HepG2 (cell line): ENCODE data around the gene QSOX2. TPM values are rescaled to one million over a fixed set of nuclear protein-coding genes. Genes with fewer than 3 reads are reported as not detected.

Source experiments
- ATAC-seq: fragments of 200-7000 bp; cut with Tn5 transposase; 3 replicates; pipeline ENCODE4 v1.9.1; 2020; ENCODE audit warnings: mild to moderate bottlenecking, moderate library complexity
- BruUV-seq: library from RNA; stranded (reverse); fragments of 400-500 nt; replicated peaks from 2 replicates; lab custom pipeline; 2021; lab: Mats Ljungman, UMichigan
- CTCF ChIA-PET: fragments of 300-600 bp; formaldehyde crosslinking; extraction: SDS; loops from one replicate; lab custom pipeline; 2021; ENCODE audit warnings: low total read pairs, inconsistent platforms, low intra/inter-chr PET ratio; lab: Yijun Ruan, JAX
- POLR2A ChIA-PET: fragments of 350-600 bp; sonication (Branson Sonifier 250); formaldehyde crosslinking; loops from one replicate; lab custom pipeline; 2020; ENCODE audit warnings: antibody characterized with exemption, inconsistent platforms; lab: Yijun Ruan, JAX
- DNase-seq: peaks from one replicate; pipeline ENCODE4 v3.0.0-alpha.2; 2015; ENCODE audit warnings: low spot score
- FAIRE-seq: peaks from 3 replicates; lab custom pipeline; 2011; peaks lifted over from hg19 to GRCh38; lab: Jason Lieb, UNC
- H2AFZ ChIP-seq: one replicate; pipeline ENCODE4 v1.6.1; 2011; ENCODE audit warnings: low read length, inconsistent platforms
- H3K27ac ChIP-seq: fragments of 300-600 bp; 3 replicates; pipeline ENCODE4 v1.8.0; 2011; ENCODE audit warnings: mixed run types, mild to moderate bottlenecking, mixed read lengths, low read length, inconsistent platforms; ENCODE audit not compliant: insufficient read depth; ENCODE audit errors: extremely low read length
- H3K27me3 ChIP-seq, 2 experiments: fragments of 200-600 bp in 1 of 2; 2 replicates in 1 of 2; 3 replicates in 1 of 2; pipeline versions ENCODE4 v1.6.0 to v1.8.0; 2011; ENCODE audit warnings: low read length in 2 of 2, mild to moderate bottlenecking in 2 of 2, moderate library complexity in 2 of 2, inconsistent platforms in 1 of 2; ENCODE audit not compliant: insufficient read depth in 2 of 2, control insufficient read depth in 1 of 2
- H3K36me3 ChIP-seq, 2 experiments: fragments of 200-600 bp in 1 of 2; replicated peaks in 1 of 2; 2 replicates in 1 of 2; 3 replicates in 1 of 2; pipeline versions ENCODE4 v1.5.1 to v1.8.0; 2011; ENCODE audit warnings: low read length in 2 of 2, inconsistent platforms in 1 of 2; ENCODE audit not compliant: insufficient read depth in 2 of 2, control insufficient read depth in 1 of 2
- H3K4me1 ChIP-seq: 2 replicates; pipeline ENCODE4 v1.5.1; 2012; ENCODE audit warnings: low read length, inconsistent platforms; ENCODE audit not compliant: insufficient read depth
- H3K4me2 ChIP-seq: 2 replicates; pipeline ENCODE4 v1.6.0; 2011; ENCODE audit warnings: low read depth, low read length, inconsistent platforms
- H3K4me3 ChIP-seq, 3 experiments: fragments of 200-600 bp in 1 of 3; sonication (generic), shearing (Covaris generic) in 1 of 3; replicated peaks in 1 of 3; 2 replicates each; pipeline ENCODE4 v1.5.1; 2011 to 2016; ENCODE audit warnings: low read length in 3 of 3, inconsistent platforms in 2 of 3, low read depth in 2 of 3, mild to moderate bottlenecking in 2 of 3, control low read depth in 1 of 3, mixed read lengths in 1 of 3; ENCODE audit not compliant: insufficient read depth in 1 of 3
- H3K79me2 ChIP-seq: one replicate; pipeline ENCODE4 v1.6.1; 2011; ENCODE audit warnings: low read length, inconsistent platforms; ENCODE audit not compliant: insufficient read depth
- H3K9ac ChIP-seq: 2 replicates; pipeline ENCODE4 v1.6.0; 2011; ENCODE audit warnings: mild to moderate bottlenecking, low read depth, low read length, inconsistent platforms; ENCODE audit not compliant: insufficient read depth
- H3K9me3 ChIP-seq: 2 replicates; pipeline ENCODE4 v1.5.1; 2012; ENCODE audit warnings: mild to moderate bottlenecking, low read length
- H4K20me1 ChIP-seq: 2 replicates; pipeline ENCODE4 v1.6.0; 2011; ENCODE audit warnings: inconsistent platforms, mild to moderate bottlenecking, low read length, moderate library complexity; ENCODE audit not compliant: insufficient read depth
- CTCF ChIP-seq: sonication (generic); formaldehyde crosslinking; IDR thresholded peaks from 2 replicates; pipeline ENCODE4 v1.5.0; 2020; ENCODE audit warnings: mild to moderate bottlenecking, missing genetic modification reagents, moderate library complexity
- HMG20B ChIP-seq: conservative IDR thresholded peaks from 2 replicates; pipeline ENCODE4 v1.6.1; 2016; ENCODE audit warnings: missing genetic modification reagents, missing compliant biosample characterization
- HOXA3 ChIP-seq: sonication (generic); formaldehyde crosslinking; IDR thresholded peaks from 2 replicates; pipeline ENCODE4 v1.5.0; 2020; ENCODE audit warnings: missing genetic modification reagents
- MYNN ChIP-seq: sonication (generic); formaldehyde crosslinking; IDR thresholded peaks from 2 replicates; pipeline ENCODE4 v1.4.0; 2020; ENCODE audit warnings: mild to moderate bottlenecking, low read depth, missing genetic modification reagents
- NFE2L2 ChIP-seq: fragments of 150-350 bp; IDR thresholded peaks from 2 replicates; pipeline ENCODE4 v1.6.1; 2014; ENCODE audit warnings: low read length
- SRF ChIP-seq: IDR thresholded peaks from 2 replicates; pipeline ENCODE4 v1.6.1; 2011; ENCODE audit warnings: mild to moderate bottlenecking, low read depth, low read length, moderate library complexity
- SRY ChIP-seq: sonication (generic); formaldehyde crosslinking; IDR thresholded peaks from 2 replicates; pipeline ENCODE4 v1.8.0; 2022; ENCODE audit warnings: mild to moderate bottlenecking, missing genetic modification reagents
- ZNF678 ChIP-seq: sonication (generic); formaldehyde crosslinking; IDR thresholded peaks from 2 replicates; pipeline ENCODE4 v1.4.0; 2020; ENCODE audit warnings: mild to moderate bottlenecking, missing genetic modification reagents
- WGBS: methylation state at CpG from one replicate; pipeline ENCODE4 v1.1.6; 2017; ENCODE audit warnings: low lambda C conversion rate; 5-methylcytosine and 5-hydroxymethylcytosine counted together
- in situ Hi-C: cut with HindIII; loops from 2 replicates; pipeline ENCODE4 v1.10.0; 2017; ENCODE audit warnings: low pct_unique_long_range_greater_than_20kb; ENCODE audit not compliant: extremely low pct_ligation_motif_present
- intact Hi-C: fragments of 100-400 bp; cut with micrococcal nuclease; formaldehyde crosslinking; loops from one replicate; pipeline ENCODE4 v1.10.0; 2022; ENCODE audit not compliant: unreplicated experiment
- polyA plus RNA-seq, 8 experiments: library from polyadenylated mRNA; depleted of rRNA in 3 of 8; stranded (reverse) in 7 of 8; unstranded in 1 of 8; fragments of >200 nt; fragmentation: Illumina TruSeq in 4 of 8; extraction: Trizol in 4 of 8; gene quantifications; 2 replicates each; pipeline versions ENCODE4 v1.2.1 to v1.2.3, GENCODE V29; 2011 to 2016; ENCODE audit warnings: low read depth in 4 of 8, missing spikeins in 1 of 8, mixed read lengths in 1 of 8; ENCODE audit not compliant: insufficient read depth in 1 of 8
- total RNA-seq, 5 experiments: library from RNA; depleted of rRNA; stranded (reverse); fragments of >200 nt; fragmentation: Illumina TruSeq; extraction: Trizol; gene quantifications; 2 replicates each; pipeline ENCODE4 v1.2.3, GENCODE V29; 2016; ENCODE audit warnings: low read depth in 1 of 5
- TF ChIP-seq, protein P1 (sequence below): sonication (generic); formaldehyde crosslinking; IDR thresholded peaks from 2 replicates; pipeline ENCODE4 v1.4.0; 2020; ENCODE audit warnings: missing genetic modification reagents, borderline replicate concordance
- TF ChIP-seq, protein P2 (sequence below): sonication (generic); formaldehyde crosslinking; IDR thresholded peaks from 2 replicates; pipeline ENCODE4 v1.5.0; 2020; ENCODE audit warnings: mild to moderate bottlenecking, low read depth, missing genetic modification reagents, borderline replicate concordance
- TF ChIP-seq, protein P3 (sequence below): sonication (generic); formaldehyde crosslinking; IDR thresholded peaks from 2 replicates; pipeline ENCODE4 v1.5.1; 2020; ENCODE audit warnings: mild to moderate bottlenecking, missing genetic modification reagents, borderline replicate concordance
- TF ChIP-seq, protein P4 (sequence below): sonication (generic); formaldehyde crosslinking; IDR thresholded peaks from 2 replicates; pipeline ENCODE4 v1.5.1; 2020; ENCODE audit warnings: missing genetic modification reagents, mild to moderate bottlenecking, borderline replicate concordance

Gene QSOX2
- total and polyA plus RNA-seq, 2 of the 13 experiments (the other 11 are each of a cell fraction or from before 2014, with no cell fraction given), result 27.1 to 42.1 TPM

GRCh38 chr9:136200424-136200823 is 45.2 kb downstream of the QSOX2 start (continued):
- TF ChIP-seq, protein P1, sequence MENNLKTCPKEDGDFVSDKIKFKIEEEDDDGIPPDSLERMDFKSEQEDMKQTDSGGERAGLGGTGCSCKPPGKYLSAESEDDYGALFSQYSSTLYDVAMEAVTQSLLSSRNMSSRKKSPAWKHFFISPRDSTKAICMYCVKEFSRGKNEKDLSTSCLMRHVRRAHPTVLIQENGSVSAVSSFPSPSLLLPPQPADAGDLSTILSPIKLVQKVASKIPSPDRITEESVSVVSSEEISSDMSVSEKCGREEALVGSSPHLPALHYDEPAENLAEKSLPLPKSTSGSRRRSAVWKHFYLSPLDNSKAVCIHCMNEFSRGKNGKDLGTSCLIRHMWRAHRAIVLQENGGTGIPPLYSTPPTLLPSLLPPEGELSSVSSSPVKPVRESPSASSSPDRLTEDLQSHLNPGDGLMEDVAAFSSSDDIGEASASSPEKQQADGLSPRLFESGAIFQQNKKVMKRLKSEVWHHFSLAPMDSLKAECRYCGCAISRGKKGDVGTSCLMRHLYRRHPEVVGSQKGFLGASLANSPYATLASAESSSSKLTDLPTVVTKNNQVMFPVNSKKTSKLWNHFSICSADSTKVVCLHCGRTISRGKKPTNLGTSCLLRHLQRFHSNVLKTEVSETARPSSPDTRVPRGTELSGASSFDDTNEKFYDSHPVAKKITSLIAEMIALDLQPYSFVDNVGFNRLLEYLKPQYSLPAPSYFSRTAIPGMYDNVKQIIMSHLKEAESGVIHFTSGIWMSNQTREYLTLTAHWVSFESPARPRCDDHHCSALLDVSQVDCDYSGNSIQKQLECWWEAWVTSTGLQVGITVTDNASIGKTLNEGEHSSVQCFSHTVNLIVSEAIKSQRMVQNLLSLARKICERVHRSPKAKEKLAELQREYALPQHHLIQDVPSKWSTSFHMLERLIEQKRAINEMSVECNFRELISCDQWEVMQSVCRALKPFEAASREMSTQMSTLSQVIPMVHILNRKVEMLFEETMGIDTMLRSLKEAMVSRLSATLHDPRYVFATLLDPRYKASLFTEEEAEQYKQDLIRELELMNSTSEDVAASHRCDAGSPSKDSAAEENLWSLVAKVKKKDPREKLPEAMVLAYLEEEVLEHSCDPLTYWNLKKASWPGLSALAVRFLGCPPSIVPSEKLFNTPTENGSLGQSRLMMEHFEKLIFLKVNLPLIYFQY (CRISPR knock-in tag), result no peak
- TF ChIP-seq, protein P2, sequence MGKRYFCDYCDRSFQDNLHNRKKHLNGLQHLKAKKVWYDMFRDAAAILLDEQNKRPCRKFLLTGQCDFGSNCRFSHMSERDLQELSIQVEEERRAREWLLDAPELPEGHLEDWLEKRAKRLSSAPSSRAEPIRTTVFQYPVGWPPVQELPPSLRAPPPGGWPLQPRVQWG (CRISPR knock-in tag), result no peak

- no peaks in the 10 kb centered on the region for H3K79me2 ChIP-seq
- no peak for FAIRE-seq
- no peaks in the 10 kb centered on the region for H3K4me1 ChIP-seq
- 54% methylated on average over 36 of the region's 71 CpGs for WGBS
- H4K20me1 ChIP-seq, result peaks cover 16% of the 10 kb centered on the region; the same call in 1 of the 2 replicates
- ATAC-seq, result no peak
- CTCF ChIA-PET, result no interaction called here
- peaks cover 14 to 74% of the 10 kb centered on the region in 2 experiments; a peak in 4 of 5 replicates for H3K27me3 ChIP-seq
- in situ Hi-C loops, result no loop called here
- no peak overlapping the region for H3K9ac ChIP-seq
- H3K9me3 ChIP-seq, result no peaks in the 10 kb centered on the region
- no TSS peak for BruUV-seq
- H3K36me3 ChIP-seq, result no peaks in the 10 kb centered on the region
- no peak overlapping the region for H2AFZ ChIP-seq
- intact Hi-C loops, result no loop called here
- no peak overlapping the region for H3K4me2 ChIP-seq
- no peak overlapping the region for H3K4me3 ChIP-seq
- no peak for DNase-seq
- no peak overlapping the region for H3K27ac ChIP-seq
- POLR2A ChIA-PET, result no interaction called here
- TF ChIP-seq SRF, result no peak
- TF ChIP-seq NFE2L2, result no peak
- TF ChIP-seq, protein P3, sequence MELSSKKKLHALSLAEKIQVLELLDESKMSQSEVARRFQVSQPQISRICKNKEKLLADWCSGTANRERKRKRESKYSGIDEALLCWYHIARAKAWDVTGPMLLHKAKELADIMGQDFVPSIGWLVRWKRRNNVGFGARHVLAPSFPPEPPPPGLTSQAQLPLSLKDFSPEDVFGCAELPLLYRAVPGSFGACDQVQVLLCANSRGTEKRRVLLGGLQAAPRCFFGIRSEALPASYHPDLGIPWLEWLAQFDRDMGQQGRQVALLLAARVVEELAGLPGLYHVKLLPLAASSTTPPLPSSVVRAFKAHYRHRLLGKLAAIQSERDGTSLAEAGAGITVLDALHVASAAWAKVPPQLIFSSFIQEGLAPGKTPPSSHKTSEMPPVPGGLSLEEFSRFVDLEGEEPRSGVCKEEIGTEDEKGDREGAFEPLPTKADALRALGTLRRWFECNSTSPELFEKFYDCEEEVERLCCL (CRISPR knock-in tag), result no peak
- TF ChIP-seq HMG20B (CRISPR knock-in tag), result no peak
- no peak for TF ChIP-seq SRY (CRISPR knock-in tag)
- TF ChIP-seq, protein P4, sequence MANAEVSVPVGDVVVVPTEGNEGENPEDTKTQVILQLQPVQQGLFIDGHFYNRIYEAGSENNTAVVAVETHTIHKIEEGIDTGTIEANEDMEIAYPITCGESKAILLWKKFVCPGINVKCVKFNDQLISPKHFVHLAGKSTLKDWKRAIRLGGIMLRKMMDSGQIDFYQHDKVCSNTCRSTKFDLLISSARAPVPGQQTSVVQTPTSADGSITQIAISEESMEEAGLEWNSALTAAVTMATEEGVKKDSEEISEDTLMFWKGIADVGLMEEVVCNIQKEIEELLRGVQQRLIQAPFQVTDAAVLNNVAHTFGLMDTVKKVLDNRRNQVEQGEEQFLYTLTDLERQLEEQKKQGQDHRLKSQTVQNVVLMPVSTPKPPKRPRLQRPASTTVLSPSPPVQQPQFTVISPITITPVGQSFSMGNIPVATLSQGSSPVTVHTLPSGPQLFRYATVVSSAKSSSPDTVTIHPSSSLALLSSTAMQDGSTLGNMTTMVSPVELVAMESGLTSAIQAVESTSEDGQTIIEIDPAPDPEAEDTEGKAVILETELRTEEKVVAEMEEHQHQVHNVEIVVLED (CRISPR knock-in tag), result no peak
- TF ChIP-seq CTCF, result no peak
- TF ChIP-seq MYNN (CRISPR knock-in tag), result no peak
- TF ChIP-seq HOXA3 (CRISPR knock-in tag), result no peak
- no peak for TF ChIP-seq ZNF678 (CRISPR knock-in tag)
These were observed 46.0 kb downstream of the QSOX2 start for GRCh38 chr9:136199391-136200288.
